Fibroblast of villous mesenchyme (primary cell): ENCODE data around the gene APEH. TPM values are rescaled to one million over a fixed set of nuclear protein-coding genes. Genes with fewer than 3 reads are reported as not detected.

Experiments used
- DNase-seq: peaks from one replicate; pipeline ENCODE4 v3.0.0-alpha.2; 2010; ENCODE audit warnings: low read depth
- H3K4me3 ChIP-seq: 2 replicates; pipeline ENCODE4 v1.5.1; 2011; ENCODE audit warnings: low read depth, mild to moderate bottlenecking, low read length
- total RNA-seq: library from RNA; depleted of rRNA; stranded (reverse); fragments of >200 nt; gene quantifications from 2 replicates; pipeline ENCODE4 v1.2.3, GENCODE V29; 2012
- TF ChIP-seq, protein P1 (sequence below): IDR thresholded peaks from 2 replicates; pipeline ENCODE4 v1.5.1; 2012; ENCODE audit warnings: low read depth, mild to moderate bottlenecking, low read length; ENCODE audit not compliant: insufficient read depth

APEH gene
- total RNA-seq, 1 donor, result 109 TPM

DNA sequence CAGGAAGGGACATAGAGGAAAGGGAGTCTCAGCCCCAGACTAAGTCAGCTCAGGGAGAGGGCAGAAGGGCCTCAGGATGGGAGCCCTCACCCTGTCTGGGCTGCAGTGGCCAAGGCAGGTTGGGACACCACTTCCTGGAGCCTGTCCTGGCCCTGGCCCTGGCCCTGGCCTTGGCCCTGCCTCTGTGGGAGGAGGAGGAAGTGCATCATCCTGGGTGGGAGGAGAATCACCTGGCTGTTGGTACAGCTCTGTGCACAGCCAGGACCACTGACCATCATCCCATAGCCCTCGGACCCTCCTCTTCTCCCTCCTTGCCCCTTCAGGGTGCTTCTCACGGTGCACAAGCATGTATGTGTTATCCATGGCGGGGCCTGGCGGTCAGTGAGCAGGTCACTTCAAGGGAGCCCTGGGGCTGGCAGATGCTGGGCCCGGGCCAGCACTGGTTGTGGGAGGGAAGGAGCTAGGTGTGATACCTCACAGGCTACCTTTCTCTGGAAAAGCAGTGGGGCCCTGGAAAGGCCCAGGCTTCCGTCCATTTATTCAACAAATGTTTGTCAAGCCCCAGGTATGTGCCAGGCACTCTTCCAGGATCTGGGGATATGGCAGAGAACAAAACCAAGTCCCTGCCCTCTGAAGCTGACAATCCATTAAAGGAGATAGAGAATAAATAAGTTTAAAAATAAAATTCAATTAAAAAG, 8.2 kb upstream of the APEH start:
- no peak for DNase-seq
- H3K4me3 ChIP-seq, result no peak overlapping the region
- TF ChIP-seq, protein P1, sequence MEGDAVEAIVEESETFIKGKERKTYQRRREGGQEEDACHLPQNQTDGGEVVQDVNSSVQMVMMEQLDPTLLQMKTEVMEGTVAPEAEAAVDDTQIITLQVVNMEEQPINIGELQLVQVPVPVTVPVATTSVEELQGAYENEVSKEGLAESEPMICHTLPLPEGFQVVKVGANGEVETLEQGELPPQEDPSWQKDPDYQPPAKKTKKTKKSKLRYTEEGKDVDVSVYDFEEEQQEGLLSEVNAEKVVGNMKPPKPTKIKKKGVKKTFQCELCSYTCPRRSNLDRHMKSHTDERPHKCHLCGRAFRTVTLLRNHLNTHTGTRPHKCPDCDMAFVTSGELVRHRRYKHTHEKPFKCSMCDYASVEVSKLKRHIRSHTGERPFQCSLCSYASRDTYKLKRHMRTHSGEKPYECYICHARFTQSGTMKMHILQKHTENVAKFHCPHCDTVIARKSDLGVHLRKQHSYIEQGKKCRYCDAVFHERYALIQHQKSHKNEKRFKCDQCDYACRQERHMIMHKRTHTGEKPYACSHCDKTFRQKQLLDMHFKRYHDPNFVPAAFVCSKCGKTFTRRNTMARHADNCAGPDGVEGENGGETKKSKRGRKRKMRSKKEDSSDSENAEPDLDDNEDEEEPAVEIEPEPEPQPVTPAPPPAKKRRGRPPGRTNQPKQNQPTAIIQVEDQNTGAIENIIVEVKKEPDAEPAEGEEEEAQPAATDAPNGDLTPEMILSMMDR, result no peak

DNA sequence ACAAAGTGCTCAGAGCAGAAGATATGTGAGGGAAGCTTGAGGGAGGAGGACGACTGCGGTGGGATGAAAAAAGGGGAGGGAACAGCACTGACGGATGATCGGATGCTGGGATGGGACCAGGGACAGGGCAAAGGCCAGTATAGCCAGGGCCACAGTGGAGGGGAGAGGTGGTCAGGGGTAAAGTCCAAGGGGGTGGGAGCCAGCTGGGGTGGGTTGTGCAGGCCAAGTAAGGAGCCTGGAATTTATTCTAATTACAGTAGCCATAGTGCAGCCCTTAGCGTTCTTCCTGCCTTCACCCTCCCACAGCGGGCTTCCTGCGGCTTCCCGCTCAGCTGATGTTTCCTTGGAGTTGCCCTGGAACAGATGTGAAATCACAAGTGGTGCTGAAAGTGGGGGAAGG, 7.6 kb upstream of the APEH start:
- DNase-seq, result no peak
- H3K4me3 ChIP-seq, result no peak overlapping the region
- TF ChIP-seq, protein P1, result no peak

DNA sequence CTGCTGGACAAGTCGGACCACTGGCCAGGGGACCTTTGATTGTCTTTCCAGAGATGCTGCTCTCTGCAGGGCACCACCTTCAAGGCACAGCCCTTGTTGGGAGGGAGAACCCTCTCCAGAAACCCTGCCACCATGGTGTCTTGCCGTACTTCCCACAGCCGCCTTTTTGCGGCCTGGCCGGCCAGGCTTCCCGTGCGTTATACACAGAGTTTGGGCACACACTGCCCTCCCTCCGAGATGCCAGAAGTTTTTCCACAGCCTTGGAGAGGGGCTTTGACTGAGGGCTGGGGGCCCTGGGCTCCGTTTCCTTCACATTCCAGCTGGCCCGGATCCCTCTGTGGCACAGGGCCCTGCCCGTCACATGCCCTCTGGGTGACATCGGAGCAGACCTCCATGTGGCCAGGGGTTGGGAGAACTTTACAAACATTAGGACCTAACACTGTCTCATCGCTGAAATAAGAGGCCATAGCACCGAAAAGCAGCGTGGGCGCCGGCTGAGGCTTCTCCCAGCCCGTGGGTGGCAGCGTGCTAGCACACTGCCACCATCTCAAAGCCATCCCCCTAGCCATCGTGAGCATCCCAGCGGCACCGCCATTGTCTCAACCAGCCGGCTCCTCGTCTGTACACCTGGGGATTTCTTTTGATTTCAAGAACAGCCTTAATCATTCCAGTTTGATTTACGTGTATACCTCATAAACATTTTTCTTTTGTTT, 6.3 kb upstream of the APEH start:
- TF ChIP-seq, protein P1, result no peak
- no peak overlapping the region for H3K4me3 ChIP-seq
- DNase-seq, result no peak

DNA sequence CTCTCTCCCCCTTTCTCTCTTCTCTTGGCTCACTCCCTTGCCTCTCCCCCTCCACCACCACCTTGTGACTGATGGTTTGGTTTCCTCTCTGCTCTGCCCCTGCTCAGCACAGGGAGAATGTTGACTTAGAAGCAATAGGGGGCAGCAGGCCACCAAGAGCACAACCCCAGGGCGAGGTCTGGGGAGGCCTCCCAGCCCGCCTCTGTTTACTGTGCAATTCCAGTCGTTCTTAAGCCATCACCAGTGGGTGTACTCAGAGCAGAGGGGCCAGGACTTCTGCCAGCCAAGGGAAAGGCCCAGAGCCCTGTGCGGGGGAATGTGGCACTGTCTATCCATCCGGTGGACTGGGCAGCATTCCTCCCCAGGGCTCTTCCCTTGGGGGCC, 5.7 kb upstream of the APEH start:
- no peak for DNase-seq
- TF ChIP-seq, protein P1, result no peak
- H3K4me3 ChIP-seq, result no peak overlapping the region

DNA sequence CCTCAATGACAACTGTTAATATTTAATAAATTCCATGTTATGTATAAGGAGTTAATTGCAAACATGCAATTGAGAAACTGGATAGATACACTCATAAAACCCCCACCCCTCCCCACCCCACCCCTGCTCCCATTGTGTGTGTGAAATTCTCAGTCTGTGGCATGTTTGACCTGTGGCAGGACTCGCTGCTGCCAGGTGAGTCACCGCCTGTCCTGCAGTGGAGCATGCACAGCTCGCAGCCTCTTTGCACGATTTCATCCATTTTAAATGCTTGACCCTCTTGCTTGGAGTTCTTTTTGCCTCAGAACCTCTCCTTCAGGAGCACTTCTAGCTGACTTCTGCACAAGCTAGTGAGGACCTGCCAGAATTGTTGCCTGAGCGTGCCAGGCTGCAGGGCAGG, 5.3 kb upstream of the APEH start:
- H3K4me3 ChIP-seq, result no peak overlapping the region
- DNase-seq, result no peak
- TF ChIP-seq, protein P1, result no peak

DNA sequence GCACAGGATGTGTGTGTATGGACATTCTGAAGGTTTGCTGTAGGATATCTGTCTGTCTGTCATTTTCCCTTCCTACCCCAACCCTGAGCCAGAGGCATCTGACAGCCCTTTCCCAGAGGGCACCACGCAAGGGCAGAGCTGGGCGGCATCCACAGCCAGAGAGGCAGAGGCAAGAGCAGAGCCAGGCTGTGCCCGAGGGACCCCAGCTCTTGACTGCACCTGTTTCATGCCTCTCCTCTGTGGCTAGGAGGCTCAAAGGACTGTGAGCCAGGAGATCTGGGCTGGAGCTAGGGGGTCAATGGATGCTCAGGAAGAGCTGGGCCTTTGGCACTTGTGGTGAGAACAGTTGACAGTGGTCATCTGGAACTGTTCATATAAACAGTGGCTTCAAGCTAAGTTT, 4.8 kb upstream of the APEH start:
- TF ChIP-seq, protein P1, result no peak
- no peak overlapping the region for H3K4me3 ChIP-seq
- DNase-seq, result no peak
